HT1080 (cell line): ENCODE results near the gene CCDC87. TPM values are rescaled to one million over a fixed set of nuclear protein-coding genes. Genes with fewer than 3 reads are reported as not detected.
A peak's percentile ranks its signal among the peaks of the same experiment; 100 is the strongest.
"Not testable (repeated sequence)": the region's sequence is repeated elsewhere in the genome, so short reads cannot be mapped to it uniquely, and the experiment has no call there.

Source experiments
- DNase-seq: peaks from one replicate; pipeline ENCODE4 v3.0.0-alpha.2; 2015; ENCODE audit warnings: low read depth
- polyA plus RNA-seq, 2 experiments: library from polyadenylated mRNA; depleted of rRNA; stranded (reverse); fragments of >200 nt; gene quantifications; 2 replicates each; pipeline ENCODE4 v1.2.3, GENCODE V29; 2015
- total RNA-seq: library from RNA; depleted of rRNA; stranded (reverse); fragments of >200 nt; shearing (Covaris generic); gene quantifications from 2 replicates; pipeline ENCODE4 v1.2.3, GENCODE V29; 2014; rRNA removed

Gene CCDC87
- 0.03 TPM in 1 of 2 replicates, not detected in the other for total RNA-seq
- polyA plus RNA-seq (2015; cell fraction: cytosol; rRNA removed): 0.10 and 0.15 TPM in 2 replicates
- polyA plus RNA-seq (2015; cell fraction: nucleus; rRNA removed): 0.27 and 0.28 TPM in 2 replicates

GRCh38 chr11:66592457-66593302 lies at the start of gene CCDC87, which contains the start of gene CCS:
Gene CCDC87, minus strand, starts transcription at chr11:66593063. Its CDS starts 48 bp downstream, at chr11:66593015.
Gene CCS, plus strand, starts transcription at chr11:66593185. Its CDS starts 77 bp downstream, at chr11:66593262.
- DNase-seq: peak; percentile 92

DNA sequence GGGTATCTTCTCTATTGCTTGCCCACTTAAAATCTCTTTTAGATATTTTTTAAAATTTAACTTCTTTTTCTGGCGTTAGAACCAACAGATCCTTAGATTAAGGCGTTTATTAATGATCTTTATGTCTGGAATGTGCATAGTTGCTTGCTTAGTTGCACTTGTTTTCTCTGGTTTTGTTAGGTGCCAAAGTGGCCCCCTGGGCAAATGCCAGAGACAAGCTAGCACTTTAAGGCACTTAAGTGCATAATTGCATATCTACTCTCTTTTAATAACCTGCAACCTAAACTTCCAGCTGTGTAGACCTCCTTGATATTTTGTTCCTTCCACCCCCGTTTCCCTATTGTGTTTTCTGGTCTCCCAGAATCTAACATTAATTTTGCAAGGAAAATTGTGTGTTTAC lies 49.0 kb upstream of the CCDC87 start:
- DNase-seq: no peak

DNA sequence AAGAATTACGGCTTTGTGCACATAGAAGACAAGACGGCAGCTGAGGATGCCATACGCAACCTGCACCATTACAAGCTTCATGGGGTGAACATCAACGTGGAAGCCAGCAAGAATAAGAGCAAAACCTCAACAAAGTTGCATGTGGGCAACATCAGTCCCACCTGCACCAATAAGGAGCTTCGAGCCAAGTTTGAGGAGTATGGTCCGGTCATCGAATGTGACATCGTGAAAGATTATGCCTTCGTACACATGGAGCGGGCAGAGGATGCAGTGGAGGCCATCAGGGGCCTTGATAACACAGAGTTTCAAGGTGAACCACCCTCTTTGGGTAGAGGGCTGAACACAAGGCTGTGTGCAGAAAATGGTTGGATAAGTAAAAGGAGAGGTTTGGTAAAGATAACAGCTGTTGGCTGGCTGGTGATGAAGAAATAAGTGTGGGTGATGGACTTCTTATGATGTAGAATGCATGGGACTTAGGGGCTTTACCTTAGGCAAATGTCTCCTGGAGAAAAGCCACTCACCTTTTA lies 47.0 kb upstream of the CCDC87 start:
- DNase-seq: not testable (repeated sequence)

GRCh38 chr11:66639066-66639813 lies 46.4 kb upstream of the CCDC87 start:
- peak; percentile 19 for DNase-seq

DNA sequence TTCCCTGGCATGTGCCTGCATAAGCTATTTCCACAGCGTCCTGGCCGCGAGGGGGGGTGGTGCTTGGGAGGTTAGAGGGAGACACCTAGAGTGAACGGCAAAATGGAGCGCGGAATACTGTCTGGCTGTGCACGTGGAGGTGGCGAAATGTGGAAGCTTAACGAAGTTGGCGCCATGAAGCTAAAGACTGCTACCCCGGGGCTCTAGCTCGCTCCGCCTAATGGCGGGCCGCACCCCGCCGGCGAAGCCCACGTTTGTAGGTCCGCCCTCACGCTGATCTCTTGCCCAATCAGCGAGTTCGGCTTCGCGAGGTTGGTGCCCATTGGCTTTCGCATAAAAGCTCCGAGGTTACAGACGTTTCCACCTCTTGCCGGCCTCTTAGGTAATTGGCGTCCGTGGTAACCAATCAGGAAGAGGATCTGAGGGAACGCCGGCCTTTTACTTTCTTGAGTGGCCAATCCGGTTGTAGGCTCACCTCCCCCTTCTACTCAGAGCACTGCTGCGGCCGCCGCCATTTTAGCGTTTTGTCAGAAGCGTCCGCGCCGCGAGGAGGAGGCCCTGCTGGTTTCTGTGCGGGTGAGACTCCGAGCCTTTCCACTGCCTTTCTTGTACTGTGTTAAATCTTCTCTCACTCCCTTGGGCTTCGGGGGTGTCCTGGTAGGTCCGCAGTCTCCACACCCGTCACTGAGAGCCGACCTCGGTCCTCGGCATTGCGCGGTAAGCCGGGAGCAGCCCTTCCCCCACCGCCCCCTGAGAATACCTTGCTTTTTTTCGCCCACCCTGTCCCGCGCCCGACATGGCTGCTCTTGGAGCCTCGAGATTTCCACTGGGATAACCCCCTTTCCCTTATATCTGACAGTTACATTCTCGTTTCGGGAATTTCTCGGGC lies 45.6 kb upstream of the CCDC87 start, which contains the start of gene RBM4:
Gene RBM4 (plus strand): TSS at position 527 of the 889 bp plus-strand sequence. CDS start 1,009 bp downstream, outside the sequence.
- DNase-seq: peak; percentile 99

- DNase-seq: no peak
These were observed 44.8 kb upstream of the CCDC87 start for GRCh38 chr11:66637557-66638176.

DNA sequence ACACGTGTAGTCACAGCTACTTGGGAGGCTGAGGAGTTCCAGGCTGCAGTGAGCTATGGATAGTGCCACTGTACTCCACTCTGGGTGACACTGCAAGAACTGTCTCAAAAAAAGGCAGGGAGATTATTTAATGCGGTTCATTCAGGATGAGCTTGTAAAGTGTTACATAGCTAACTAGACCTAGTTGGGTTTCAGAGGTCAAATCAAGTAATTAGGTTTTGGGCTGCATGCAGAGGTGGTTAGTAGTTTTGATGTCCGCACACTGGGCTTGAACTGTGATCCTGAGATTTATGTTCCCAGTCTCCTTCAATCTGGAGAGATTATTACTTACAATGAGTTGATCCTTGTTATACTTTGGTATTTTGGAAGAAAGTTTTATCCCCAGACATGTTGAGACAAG lies 43.5 kb upstream of the CCDC87 start:
- no peak for DNase-seq

GRCh38 chr11:66632952-66633351 lies 40.1 kb upstream of the CCDC87 start:
- DNase-seq: no peak

- no peak for DNase-seq
These were observed 39.0 kb upstream of the CCDC87 start for GRCh38 chr11:66631883-66632282.

GRCh38 chr11:66629356-66629755 lies 36.5 kb upstream of the CCDC87 start:
- DNase-seq: no peak

GRCh38 chr11:66628061-66628603 lies 35.3 kb upstream of the CCDC87 start:
- no peak for DNase-seq

GRCh38 chr11:66626926-66627325 lies 34.1 kb upstream of the CCDC87 start:
- DNase-seq: no peak

- DNase-seq: no peak
These were observed 33.5 kb upstream of the CCDC87 start for GRCh38 chr11:66626382-66626781.

DNA sequence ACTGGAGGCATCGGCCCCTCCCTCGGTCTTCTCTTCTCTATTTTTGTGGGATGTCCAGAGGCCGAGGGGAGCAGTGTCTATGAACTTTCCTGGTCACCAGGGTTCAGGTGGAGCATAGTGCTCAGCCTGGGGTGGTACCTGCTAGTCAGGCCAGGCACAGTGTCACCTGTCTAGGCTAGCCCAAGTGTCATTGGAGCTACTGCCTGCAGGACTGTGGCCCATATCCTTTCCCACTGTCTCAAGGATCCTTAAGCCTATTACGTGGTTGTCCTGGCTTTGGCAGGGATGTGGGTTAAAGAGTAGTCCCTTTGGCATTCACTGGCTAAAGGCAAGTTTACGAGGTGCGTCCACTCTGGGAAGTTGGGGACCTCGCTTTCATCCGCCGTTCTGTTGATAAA lies 32.9 kb upstream of the CCDC87 start:
- DNase-seq: no peak

DNA sequence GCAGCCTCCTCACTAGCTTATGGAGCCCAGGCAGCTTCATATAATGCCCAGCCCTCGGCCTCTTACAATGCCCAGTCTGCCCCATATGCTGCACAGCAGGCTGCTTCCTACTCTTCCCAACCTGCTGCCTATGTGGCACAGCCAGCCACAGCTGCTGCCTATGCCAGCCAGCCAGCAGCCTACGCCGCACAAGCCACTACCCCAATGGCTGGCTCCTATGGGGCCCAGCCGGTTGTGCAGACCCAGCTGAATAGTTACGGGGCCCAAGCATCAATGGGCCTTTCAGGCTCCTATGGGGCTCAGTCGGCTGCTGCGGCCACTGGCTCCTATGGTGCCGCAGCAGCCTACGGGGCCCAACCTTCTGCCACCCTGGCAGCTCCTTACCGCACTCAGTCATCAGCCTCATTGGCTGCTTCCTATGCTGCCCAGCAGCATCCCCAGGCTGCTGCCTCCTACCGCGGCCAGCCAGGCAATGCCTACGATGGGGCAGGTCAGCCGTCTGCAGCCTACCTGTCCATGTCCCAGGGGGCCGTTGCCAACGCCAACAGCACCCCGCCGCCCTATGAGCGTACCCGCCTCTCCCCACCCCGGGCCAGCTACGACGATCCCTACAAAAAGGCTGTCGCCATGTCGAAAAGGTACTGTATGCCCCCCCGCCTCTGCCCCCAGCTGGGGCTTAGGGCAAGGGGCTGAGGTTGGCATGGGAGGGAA lies 32.3 kb upstream of the CCDC87 start:
- no peak for DNase-seq

DNA sequence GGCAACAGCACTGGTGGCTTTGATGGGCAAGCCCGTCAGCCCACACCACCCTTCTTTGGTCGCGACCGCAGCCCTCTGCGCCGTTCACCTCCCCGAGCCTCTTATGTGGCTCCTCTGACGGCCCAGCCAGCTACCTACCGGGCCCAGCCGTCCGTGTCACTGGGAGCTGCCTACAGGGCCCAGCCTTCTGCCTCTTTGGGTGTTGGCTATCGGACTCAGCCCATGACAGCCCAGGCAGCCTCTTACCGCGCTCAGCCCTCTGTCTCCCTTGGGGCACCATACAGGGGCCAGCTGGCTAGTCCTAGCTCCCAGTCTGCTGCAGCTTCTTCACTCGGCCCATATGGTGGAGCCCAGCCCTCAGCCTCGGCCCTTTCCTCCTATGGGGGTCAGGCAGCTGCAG lies 31.6 kb upstream of the CCDC87 start:
- no peak for DNase-seq

DNA sequence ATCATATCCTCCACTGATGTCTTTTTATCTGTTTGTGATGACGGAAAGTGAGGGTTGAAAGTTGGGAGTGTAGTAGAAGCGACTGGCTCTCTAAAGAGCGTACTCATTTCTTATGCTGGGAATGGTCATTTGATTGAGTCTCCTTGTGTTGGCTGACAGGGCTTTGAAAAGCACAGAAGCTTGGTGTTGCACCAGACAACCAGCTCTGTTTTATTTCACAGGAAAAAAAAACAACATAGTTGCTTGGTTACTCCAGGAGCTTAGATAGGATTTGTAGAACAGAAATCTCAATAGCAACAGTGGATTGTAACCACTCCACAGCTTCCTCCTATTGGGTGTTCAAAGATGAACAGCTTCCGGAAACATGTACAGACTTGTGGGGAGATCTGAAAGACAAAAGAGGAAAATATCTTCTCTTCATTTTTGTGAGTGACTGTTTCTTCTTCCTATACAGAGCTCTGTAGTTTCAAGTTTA lies 26.3 kb upstream of the CCDC87 start:
- peak; percentile 32 for DNase-seq

DNA sequence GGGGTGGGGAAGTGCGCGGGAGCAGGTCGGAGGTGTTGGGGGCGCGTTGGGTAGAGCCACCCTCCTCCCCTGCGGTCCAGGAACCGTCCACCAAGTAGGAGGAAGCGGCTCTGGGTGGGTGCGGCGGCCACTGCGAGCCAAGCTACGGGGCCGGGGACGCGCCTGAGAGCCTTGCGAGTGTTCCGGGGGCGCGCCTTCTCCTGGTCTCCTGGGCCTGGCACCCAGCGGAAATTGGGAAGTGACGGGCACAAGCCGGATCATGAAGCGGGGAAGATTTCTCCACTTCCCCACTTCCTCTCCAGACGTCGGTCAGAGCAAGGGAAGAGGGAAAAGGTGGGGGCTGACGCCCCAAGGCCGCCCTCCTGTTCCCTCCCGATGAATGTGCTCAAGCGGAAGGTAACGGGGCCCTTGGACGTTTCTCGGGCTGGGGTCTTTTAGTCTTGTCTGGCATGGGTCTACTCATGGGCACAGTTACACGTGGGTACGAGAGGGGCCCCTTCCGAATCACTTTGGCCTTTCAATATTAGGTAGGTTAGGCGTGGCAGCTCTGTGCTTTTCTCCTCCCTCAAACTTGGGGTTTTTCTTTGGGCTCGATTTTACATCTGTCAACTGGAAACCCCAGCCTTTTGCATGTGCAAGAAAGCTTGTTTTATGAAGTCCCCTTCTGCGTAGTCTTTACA lies 24.4 kb upstream of the CCDC87 start:
- DNase-seq: no peak
